Esophagus squamous epithelium (tissue), 4 donors: ENCODE measurements around the gene HDDC2.

Experiments used
- CTCF ChIP-seq, 6 experiments: fragments of 450-650 bp in 4 of 6; fragments of 200-600 bp in 2 of 6; sonication (generic) in 2 of 6; IDR thresholded peaks; one replicate each; pipeline ENCODE4 v1.5.1; 2016 to 2019; ENCODE audit warnings: antibody characterized with exemption in 6 of 6, mild to moderate bottlenecking in 4 of 6, moderate library complexity in 4 of 6
- POLR2A ChIP-seq, 4 donors: fragments of 450-650 bp; IDR thresholded peaks; one replicate each; pipeline ENCODE4 v1.6.1; 2017; ENCODE audit warnings: antibody characterized with exemption in 4 of 4, mild to moderate bottlenecking in 4 of 4, moderate library complexity in 3 of 4

GRCh38 chr6:125294036-125294435 is 7.7 kb downstream of the HDDC2 start:
- TF ChIP-seq CTCF (IDR thresholded peaks at IDR 0.05) = no peak
- TF ChIP-seq POLR2A (IDR thresholded peaks at IDR 0.05) = no peak
